RWPE2 (cell line): ENCODE data around the gene DPF1.

Source experiments
- ATAC-seq: fragments of 200-7000 bp; cut with Tn5 transposase; 3 replicates; pipeline ENCODE4 v1.9.1; 2021; ENCODE audit warnings: low read depth
- DNase-seq: peaks from one replicate; pipeline ENCODE4 v3.0.0-alpha.2; 2020; ENCODE audit warnings: low spot score
- H3K27ac ChIP-seq: fragments of 450-650 bp; 2 replicates; pipeline ENCODE4 v1.5.1; 2017; ENCODE audit warnings: mild to moderate bottlenecking; ENCODE audit not compliant: poor library complexity, severe bottlenecking
- H3K27me3 ChIP-seq: fragments of 250-450 bp; sonication (Bioruptor Pico); 2 replicates; pipeline ENCODE4 v1.5.1; 2021; ENCODE audit warnings: mild to moderate bottlenecking, moderate library complexity; ENCODE audit not compliant: insufficient read depth, poor library complexity, severe bottlenecking
- H3K36me3 ChIP-seq: fragments of 250-450 bp; sonication (Bioruptor Pico); 2 replicates; pipeline ENCODE4 v1.5.1; 2020; ENCODE audit warnings: low read depth, mild to moderate bottlenecking, moderate library complexity
- H3K4me1 ChIP-seq: fragments of 250-450 bp; sonication (Bioruptor Pico); 2 replicates; pipeline ENCODE4 v1.5.1; 2021; ENCODE audit warnings: mild to moderate bottlenecking, moderate library complexity; ENCODE audit not compliant: insufficient read depth, poor library complexity, severe bottlenecking
- H3K4me3 ChIP-seq: fragments of 250-450 bp; sonication (Bioruptor Pico); 2 replicates; pipeline ENCODE4 v1.5.1; 2021; ENCODE audit warnings: mild to moderate bottlenecking, moderate library complexity; ENCODE audit not compliant: severe bottlenecking
- H3K9me3 ChIP-seq: fragments of 250-450 bp; sonication (Bioruptor Pico); 2 replicates; pipeline ENCODE4 v1.5.1; 2021; ENCODE audit warnings: mild to moderate bottlenecking, moderate library complexity; ENCODE audit not compliant: severe bottlenecking
- TF ChIP-seq, protein P1 (sequence below): fragments of 450-650 bp; IDR thresholded peaks from one replicate; pipeline ENCODE4 v1.5.1; 2017; ENCODE audit warnings: mild to moderate bottlenecking, moderate library complexity; ENCODE audit not compliant: poor library complexity, severe bottlenecking

DPF1 gene

DNA sequence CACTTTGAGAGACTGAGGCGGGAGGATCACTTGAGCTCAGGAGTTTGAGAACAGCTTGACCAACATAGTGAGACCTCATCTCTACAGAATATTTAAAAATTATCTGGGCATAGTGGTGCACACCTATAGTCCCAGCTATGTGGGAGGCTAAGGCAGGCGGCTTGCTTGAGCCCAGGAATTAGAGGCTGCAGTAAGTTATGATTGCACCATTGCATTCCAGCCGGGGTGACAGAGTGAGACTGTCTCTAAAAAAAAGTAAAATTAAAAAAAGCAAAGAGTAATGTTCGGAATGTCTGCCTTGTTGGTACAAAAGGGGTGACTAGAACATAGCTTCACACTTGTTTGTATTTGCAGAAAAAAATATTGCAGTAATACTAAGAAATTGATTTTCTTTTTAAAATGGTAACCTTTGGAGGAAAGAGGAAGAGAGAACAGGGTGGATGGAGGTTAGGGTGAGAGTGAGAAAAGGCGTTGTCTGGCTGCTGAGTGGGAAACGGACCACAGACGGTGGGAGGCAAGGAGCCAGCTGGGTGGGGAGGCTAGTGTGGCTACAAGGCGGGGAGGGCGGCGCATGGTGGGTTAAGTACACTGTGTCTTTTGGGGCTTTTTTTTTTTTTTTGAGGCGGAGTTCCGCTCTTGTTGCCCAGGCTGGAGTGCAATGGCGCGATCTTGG is 21.9 kb upstream of the DPF1 start:
- Histone ChIP-seq H3K27ac (no peak overlapping the region), H3K36me3 (no peaks in the 10 kb centered on the region), H3K4me1 (peaks cover under 1% of the 10 kb centered on the region), H3K4me3 (no peak overlapping the region), H3K9me3 (no peaks in the 10 kb centered on the region), H3K27me3 (no peaks in the 10 kb centered on the region)
- DNase-seq (no peak), ATAC-seq (no peak; the same call in 2 of the 3 replicates)
- TF ChIP-seq, protein P1, sequence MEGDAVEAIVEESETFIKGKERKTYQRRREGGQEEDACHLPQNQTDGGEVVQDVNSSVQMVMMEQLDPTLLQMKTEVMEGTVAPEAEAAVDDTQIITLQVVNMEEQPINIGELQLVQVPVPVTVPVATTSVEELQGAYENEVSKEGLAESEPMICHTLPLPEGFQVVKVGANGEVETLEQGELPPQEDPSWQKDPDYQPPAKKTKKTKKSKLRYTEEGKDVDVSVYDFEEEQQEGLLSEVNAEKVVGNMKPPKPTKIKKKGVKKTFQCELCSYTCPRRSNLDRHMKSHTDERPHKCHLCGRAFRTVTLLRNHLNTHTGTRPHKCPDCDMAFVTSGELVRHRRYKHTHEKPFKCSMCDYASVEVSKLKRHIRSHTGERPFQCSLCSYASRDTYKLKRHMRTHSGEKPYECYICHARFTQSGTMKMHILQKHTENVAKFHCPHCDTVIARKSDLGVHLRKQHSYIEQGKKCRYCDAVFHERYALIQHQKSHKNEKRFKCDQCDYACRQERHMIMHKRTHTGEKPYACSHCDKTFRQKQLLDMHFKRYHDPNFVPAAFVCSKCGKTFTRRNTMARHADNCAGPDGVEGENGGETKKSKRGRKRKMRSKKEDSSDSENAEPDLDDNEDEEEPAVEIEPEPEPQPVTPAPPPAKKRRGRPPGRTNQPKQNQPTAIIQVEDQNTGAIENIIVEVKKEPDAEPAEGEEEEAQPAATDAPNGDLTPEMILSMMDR, result no peak

DNA sequence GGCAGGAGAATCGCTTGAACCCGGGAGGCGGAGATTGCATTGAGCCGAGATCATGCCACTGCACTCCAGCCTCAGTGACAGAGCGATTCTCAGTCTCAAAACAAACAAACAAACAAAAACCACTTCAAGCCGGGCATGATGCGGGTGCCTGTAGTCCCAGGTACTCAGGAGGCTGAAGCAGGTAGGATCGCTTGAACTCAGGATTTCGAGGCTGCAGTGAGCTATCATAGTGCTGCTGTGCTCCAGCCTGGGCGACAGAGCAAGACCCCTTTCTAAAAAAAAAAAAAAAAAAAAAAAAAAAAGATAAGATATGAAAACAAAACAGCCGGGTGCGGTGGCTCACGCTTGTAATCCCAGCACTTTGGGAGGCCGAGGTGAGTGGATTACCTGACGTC is 19.3 kb upstream of the DPF1 start:
- Histone ChIP-seq H3K36me3 (no peaks in the 10 kb centered on the region), H3K9me3 (no peaks in the 10 kb centered on the region), H3K27ac (no peak overlapping the region), H3K27me3 (no peaks in the 10 kb centered on the region), H3K4me3 (no peak overlapping the region), H3K4me1 (no peaks in the 10 kb centered on the region)
- ATAC-seq, result no peak
- TF ChIP-seq, protein P1, result no peak
- no peak for DNase-seq

DNA sequence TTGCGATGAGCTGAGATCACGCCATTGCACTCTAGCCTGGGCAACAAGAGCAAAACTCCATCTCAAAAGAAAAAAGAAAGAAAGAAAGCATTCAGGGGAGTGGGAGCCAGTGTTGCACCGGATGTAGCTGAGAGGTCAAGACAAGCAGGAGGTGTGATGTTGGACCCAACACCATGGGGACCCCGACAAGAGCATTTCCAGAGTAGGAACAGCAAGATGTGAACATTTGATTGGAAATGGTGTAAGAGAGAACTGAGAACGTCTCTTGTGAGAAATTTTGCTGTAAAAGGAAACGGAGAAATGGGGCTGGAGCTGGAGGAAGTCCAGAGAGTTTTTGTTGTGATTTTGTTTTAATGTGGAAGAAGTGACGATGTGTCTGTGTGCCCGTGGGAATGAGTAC is 15.8 kb upstream of the DPF1 start:
- ATAC-seq, result no peak
- H3K4me3 ChIP-seq, result no peak overlapping the region

DNA sequence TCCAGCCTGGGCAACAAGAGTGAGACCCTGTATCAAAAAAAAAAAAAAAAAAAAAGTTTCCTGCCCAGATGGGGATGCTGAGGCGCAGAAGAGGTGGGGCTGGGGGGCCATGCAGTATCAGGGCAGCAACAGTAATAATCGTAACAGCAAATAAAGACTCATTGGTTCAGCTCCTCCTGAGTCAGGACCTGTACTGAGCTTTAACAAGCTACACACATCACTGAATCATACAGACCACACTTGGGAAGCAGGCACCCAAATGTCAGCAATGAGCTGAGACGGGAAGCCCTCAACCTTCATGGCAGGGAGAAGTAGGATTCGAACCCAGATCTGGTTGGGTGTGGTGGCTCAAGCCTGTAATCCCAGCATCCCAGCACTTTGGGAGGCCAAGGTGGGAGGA is 10.6 kb upstream of the DPF1 start:
- H3K4me1 ChIP-seq, result no peaks in the 10 kb centered on the region
- H3K27ac ChIP-seq, result no peak overlapping the region
- TF ChIP-seq, protein P1, result no peak
- H3K4me3 ChIP-seq, result no peak overlapping the region
- no peak for DNase-seq
- ATAC-seq, result no peak
- no peaks in the 10 kb centered on the region for H3K9me3 ChIP-seq
- H3K27me3 ChIP-seq, result no peaks in the 10 kb centered on the region
- no peaks in the 10 kb centered on the region for H3K36me3 ChIP-seq

More for the DNA sequence above, 15.8 kb upstream of the DPF1 start:
- H3K36me3 ChIP-seq, result no peaks in the 10 kb centered on the region
- H3K27me3 ChIP-seq, result no peaks in the 10 kb centered on the region
- H3K9me3 ChIP-seq, result no peaks in the 10 kb centered on the region
- TF ChIP-seq, protein P1, result no peak
- DNase-seq, result no peak
- H3K27ac ChIP-seq, result no peak overlapping the region
- H3K4me1 ChIP-seq, result no peaks in the 10 kb centered on the region

DNA sequence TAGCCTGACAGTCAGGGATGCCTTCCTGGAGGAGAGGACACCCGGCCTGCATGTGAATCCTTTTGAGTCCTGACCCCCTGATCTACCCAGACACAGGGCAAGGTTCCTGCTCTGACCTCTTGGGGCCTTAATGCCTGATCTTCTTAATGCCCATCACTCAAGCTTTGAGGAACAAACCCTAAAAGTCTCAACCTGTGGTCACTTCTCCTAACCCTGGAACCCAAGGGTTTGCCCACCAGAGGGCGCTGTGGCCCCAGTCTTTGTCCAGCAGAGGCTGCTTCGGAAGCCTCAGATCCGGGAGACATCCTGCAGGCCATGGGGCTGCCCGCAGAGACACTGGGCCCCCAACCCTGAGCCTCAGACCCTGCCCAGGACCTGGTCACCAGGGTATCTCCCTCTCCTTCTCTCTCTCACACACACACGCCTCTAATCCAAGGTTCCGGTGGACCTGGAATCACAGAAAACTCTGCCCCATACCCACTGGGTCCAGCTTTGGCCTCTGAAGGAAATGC is 9.8 kb upstream of the DPF1 start:
- Histone ChIP-seq H3K27me3 (peaks cover under 1% of the 10 kb centered on the region), H3K27ac (no peak overlapping the region), H3K9me3 (no peaks in the 10 kb centered on the region), H3K4me1 (no peaks in the 10 kb centered on the region), H3K4me3 (no peak overlapping the region), H3K36me3 (no peaks in the 10 kb centered on the region)
- DNase-seq (no peak), ATAC-seq (peak; percentile 66)
- TF ChIP-seq, protein P1, result peak; percentile 77
